Transverse colon (tissue), 4 donors: ENCODE measurements around the gene CD300A. TPM values are rescaled to one million over a fixed set of nuclear protein-coding genes. Genes with fewer than 3 reads are reported as not detected.

Source experiments
- DNase-seq: peaks from one replicate; pipeline ENCODE4 v3.0.0-alpha.2; 2019
- H3K27ac ChIP-seq, 4 donors: fragments of 200-600 bp; sonication (generic); 2 replicates each; pipeline ENCODE4 v1.5.1; 2016 to 2018; ENCODE audit warnings: inconsistent platforms in 4 of 4
- H3K27me3 ChIP-seq: fragments of 200-600 bp; sonication (generic); 2 replicates; pipeline ENCODE4 v1.5.1; 2017; ENCODE audit warnings: inconsistent platforms
- H3K36me3 ChIP-seq, 4 donors: fragments of 200-600 bp; sonication (generic); 2 replicates each; pipeline ENCODE4 v1.5.1; 2017 to 2019; ENCODE audit warnings: inconsistent platforms in 4 of 4
- H3K4me1 ChIP-seq, 4 donors: fragments of 200-600 bp; sonication (generic); 2 replicates each; pipeline ENCODE4 v1.5.1; 2017 to 2020; ENCODE audit warnings: inconsistent platforms in 4 of 4
- H3K4me3 ChIP-seq, 4 donors: fragments of 200-600 bp; sonication (generic); 1 replicate in 1 of 4; 2 replicates in 3 of 4; pipeline versions ENCODE4 v1.5.1 to v1.6.1; 2017 to 2019; ENCODE audit warnings: inconsistent platforms in 4 of 4
- H3K9me3 ChIP-seq, 2 donors: fragments of 200-600 bp; sonication (generic); 2 replicates each; pipeline ENCODE4 v1.5.1; 2017 to 2019; ENCODE audit warnings: inconsistent platforms in 2 of 2
- EP300 ChIP-seq: sonication (generic); formaldehyde crosslinking; IDR thresholded peaks from one replicate; pipeline ENCODE4 v1.6.1; 2017; ENCODE audit warnings: antibody characterized with exemption, low read depth
- POLR2A ChIP-seq: fragments of 450-650 bp; IDR thresholded peaks from one replicate; pipeline ENCODE4 v1.6.1; 2016; ENCODE audit warnings: antibody characterized with exemption, mild to moderate bottlenecking, moderate library complexity
- POLR2AphosphoS5 ChIP-seq, 3 donors: sonication (generic); formaldehyde crosslinking; IDR thresholded peaks; one replicate each; pipeline ENCODE4 v1.6.1; 2016; ENCODE audit warnings: antibody characterized with exemption in 3 of 3
- WGBS, 2 donors: methylation state at CpG; one replicate each; pipeline ENCODE4 v1.1.5; 2018; ENCODE audit warnings: low coverage in 1 of 2; 5-methylcytosine and 5-hydroxymethylcytosine counted together
- in situ Hi-C, 4 donors: fragments of 200-750 bp; cut with MboI; loops; one replicate each; pipeline versions ENCODE4 v1.15.0 to v1.15.1; 2017; ENCODE audit warnings: low sequenced_read_pairs in 3 of 4, low pct_ligation_motif_present in 1 of 4, low pct_unique_long_range_greater_than_20kb in 1 of 4
- intact Hi-C: fragments of 100-400 bp; cut with DNase I; formaldehyde crosslinking; loops from one replicate; pipeline ENCODE4 v1.15.1; 2023; ENCODE audit warnings: low total_unique reads
- total RNA-seq, 4 donors: library from RNA; depleted of rRNA; stranded (reverse); fragments of >200 nt; gene quantifications; one replicate each; pipeline ENCODE4 v1.1.0, GENCODE V29; 2016
- TF ChIP-seq, protein P1 (sequence below), 5 experiments: fragments of 200-600 bp in 3 of 5; fragments of 450-650 bp in 2 of 5; sonication (generic) in 3 of 5; IDR thresholded peaks; 1 replicate in 2 of 5; 2 replicates in 3 of 5; pipeline ENCODE4 v1.5.1; 2016 to 2017; ENCODE audit warnings: antibody characterized with exemption in 5 of 5, inconsistent platforms in 3 of 5, mild to moderate bottlenecking in 2 of 5, moderate library complexity in 1 of 5

The CD300A gene
- total RNA-seq, 4 donors from 2014 or later = 3.1 to 5.1 TPM; not detected in 2

DNA sequence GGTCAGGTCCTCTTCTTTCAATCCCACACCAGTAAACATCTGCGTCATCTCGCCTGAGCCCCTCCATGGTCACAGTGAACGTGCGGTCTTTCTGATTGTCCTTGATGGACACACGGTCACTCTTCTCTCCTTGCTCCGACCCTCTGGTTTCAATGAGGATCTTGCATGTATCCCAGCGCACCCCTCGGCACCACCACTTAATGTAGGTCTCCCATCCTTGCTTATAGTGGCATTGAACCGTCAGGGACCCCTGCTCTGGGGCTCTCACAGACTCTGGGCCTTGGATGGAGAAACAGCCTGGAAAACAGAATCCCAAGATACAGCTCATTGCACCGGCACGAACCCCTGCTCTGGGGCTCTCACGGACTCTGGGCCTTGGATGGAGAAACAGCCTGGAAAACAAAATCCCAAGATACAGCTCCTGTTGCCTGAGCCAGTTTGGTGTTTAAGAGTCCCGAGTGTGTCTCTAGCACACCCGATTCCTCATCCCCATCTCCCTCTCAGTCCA lies 59.4 kb downstream of the CD300A start:
- in situ Hi-C loops (no loop called here), intact Hi-C loops (no loop called here)
- DNase-seq = no peak
- H3K4me3 ChIP-seq = no peak overlapping the region
- H3K27me3 ChIP-seq = no peaks in the 10 kb centered on the region
- H3K4me1 ChIP-seq = no peaks in the 10 kb centered on the region
- 83 to 85% methylated on average over 2 to 14 of the region's 14 CpGs for WGBS, 2 donors
- H3K27ac ChIP-seq = no peak overlapping the region
- no peaks in the 10 kb centered on the region for H3K9me3 ChIP-seq
- no peak for TF ChIP-seq POLR2A
- TF ChIP-seq EP300 = no peak
- TF ChIP-seq, protein P1, sequence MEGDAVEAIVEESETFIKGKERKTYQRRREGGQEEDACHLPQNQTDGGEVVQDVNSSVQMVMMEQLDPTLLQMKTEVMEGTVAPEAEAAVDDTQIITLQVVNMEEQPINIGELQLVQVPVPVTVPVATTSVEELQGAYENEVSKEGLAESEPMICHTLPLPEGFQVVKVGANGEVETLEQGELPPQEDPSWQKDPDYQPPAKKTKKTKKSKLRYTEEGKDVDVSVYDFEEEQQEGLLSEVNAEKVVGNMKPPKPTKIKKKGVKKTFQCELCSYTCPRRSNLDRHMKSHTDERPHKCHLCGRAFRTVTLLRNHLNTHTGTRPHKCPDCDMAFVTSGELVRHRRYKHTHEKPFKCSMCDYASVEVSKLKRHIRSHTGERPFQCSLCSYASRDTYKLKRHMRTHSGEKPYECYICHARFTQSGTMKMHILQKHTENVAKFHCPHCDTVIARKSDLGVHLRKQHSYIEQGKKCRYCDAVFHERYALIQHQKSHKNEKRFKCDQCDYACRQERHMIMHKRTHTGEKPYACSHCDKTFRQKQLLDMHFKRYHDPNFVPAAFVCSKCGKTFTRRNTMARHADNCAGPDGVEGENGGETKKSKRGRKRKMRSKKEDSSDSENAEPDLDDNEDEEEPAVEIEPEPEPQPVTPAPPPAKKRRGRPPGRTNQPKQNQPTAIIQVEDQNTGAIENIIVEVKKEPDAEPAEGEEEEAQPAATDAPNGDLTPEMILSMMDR (IDR thresholded peaks at IDR 0.05) = no peak
- TF ChIP-seq POLR2AphosphoS5 (IDR thresholded peaks at IDR 0.05) = no peak
- H3K36me3 ChIP-seq = no peaks in the 10 kb centered on the region

DNA sequence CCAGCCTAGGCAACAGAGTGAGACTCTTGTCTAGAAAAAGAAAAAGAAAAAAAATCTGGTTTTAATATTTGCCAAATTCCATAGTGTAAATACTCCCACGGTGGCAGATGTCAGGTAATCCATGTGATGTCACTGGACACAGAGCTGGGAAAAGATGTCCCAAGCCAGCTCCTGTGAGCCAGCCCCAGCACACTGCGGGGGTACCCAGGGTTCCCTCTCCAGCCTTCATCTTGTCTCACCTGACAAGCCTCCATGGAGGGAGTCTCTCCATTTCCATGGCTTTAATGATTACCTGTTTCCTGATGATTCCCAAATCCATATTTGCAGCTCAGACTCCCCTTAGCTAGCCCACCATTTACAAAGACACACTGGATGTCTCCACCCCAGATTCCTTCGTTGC lies 60.2 kb downstream of the CD300A start:
- no peak for DNase-seq
- Histone ChIP-seq H3K9me3 (no peaks in the 10 kb centered on the region), H3K4me3 (no peak overlapping the region), H3K27me3 (no peaks in the 10 kb centered on the region), H3K4me1 (no peaks in the 10 kb centered on the region), H3K27ac (no peak overlapping the region), H3K36me3 (no peaks in the 10 kb centered on the region)
- TF ChIP-seq, protein P1 (IDR thresholded peaks at IDR 0.05) = no peak
- TF ChIP-seq POLR2A (no peak), POLR2AphosphoS5 (IDR thresholded peaks at IDR 0.05) (no peak)
- WGBS, 2 donors = 40 to 54% methylated on average over 1 to 3 of the region's 3 CpGs
- in situ Hi-C loops (no loop called here), intact Hi-C loops (no loop called here)

DNA sequence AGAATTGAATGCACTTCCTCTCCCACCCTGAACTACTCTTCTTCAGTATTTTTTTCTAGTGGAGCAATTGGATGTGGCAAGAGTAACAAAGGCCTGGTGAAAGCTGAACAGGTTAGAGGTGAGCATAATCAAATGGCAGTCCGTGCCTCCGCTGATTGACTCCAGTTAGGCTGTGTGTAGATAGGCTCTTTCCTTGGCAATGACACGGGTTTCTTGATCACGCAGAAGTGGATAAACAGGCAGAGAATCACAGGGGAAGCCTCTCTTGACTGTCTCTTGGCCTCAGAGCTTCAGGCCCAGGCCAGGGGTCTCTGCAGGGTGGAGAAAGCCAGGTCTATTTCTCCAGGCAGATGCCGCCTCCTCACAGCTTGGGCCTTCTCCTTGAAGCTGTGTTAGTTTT lies 60.6 kb downstream of the CD300A start:
- no peaks in the 10 kb centered on the region for H3K27me3 ChIP-seq
- no peak for DNase-seq
- 87% methylated on average over 5 of the region's 5 CpGs; no CpG with 5 or more reads in 1 of the 2 donors for WGBS, 2 donors
- intact Hi-C loops = no loop called here
- TF ChIP-seq POLR2A = no peak
- no peak for TF ChIP-seq POLR2AphosphoS5 (IDR thresholded peaks at IDR 0.05)
- no peak for TF ChIP-seq EP300
- TF ChIP-seq, protein P1 (IDR thresholded peaks at IDR 0.05) = no peak
- in situ Hi-C loops = no loop called here
- H3K36me3 ChIP-seq = no peaks in the 10 kb centered on the region
- H3K4me1 ChIP-seq = no peaks in the 10 kb centered on the region
- H3K9me3 ChIP-seq = no peaks in the 10 kb centered on the region
- no peak overlapping the region for H3K4me3 ChIP-seq
- no peak overlapping the region for H3K27ac ChIP-seq

DNA sequence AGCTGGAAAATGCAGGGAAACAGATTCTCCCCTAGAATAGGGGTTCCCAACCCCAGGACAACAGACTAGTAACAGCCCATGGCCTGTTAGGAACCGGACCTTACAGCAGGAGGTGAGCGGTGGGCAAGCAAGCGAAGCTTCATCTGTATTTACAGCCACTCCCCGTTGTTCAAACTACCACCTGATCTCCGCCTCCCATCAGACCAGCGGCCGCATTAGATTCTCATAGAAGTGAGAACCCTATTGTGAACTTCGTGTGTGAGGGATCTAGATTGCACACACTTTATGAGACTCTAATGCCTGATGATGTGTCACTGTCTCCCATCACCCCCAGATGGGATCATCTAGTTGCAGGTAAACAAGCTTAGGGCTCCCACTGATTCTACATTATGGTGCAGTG lies 61.3 kb downstream of the CD300A start:
- TF ChIP-seq EP300 (no peak), POLR2AphosphoS5 (IDR thresholded peaks at IDR 0.05) (no peak), POLR2A (no peak)
- TF ChIP-seq, protein P1 (IDR thresholded peaks at IDR 0.05) = no peak
- H3K27me3 ChIP-seq = no peaks in the 10 kb centered on the region
- H3K4me1 ChIP-seq = no peaks in the 10 kb centered on the region
- no peak for DNase-seq
- in situ Hi-C loops (no loop called here), intact Hi-C loops (no loop called here)
- no peak overlapping the region for H3K4me3 ChIP-seq
- no peaks in the 10 kb centered on the region for H3K36me3 ChIP-seq
- no peaks in the 10 kb centered on the region for H3K9me3 ChIP-seq
- H3K27ac ChIP-seq = no peak overlapping the region
- 82% methylated on average over 8 of the region's 8 CpGs; no CpG with 5 or more reads in 1 of the 2 donors for WGBS, 2 donors
